HG03460 (cell line): Measurements from ENCODE around the gene DUSP14.
"Not testable (repeated sequence)": the region's sequence is repeated elsewhere in the genome, so short reads cannot be mapped to it uniquely, and the experiment has no call there.

Experiments
- ATAC-seq: cut with Tn5 transposase; IDR thresholded peaks from one replicate; pipeline ENCODE4 v1.9.1; 2021; ENCODE audit not compliant: unreplicated experiment

DUSP14 gene, protein sequence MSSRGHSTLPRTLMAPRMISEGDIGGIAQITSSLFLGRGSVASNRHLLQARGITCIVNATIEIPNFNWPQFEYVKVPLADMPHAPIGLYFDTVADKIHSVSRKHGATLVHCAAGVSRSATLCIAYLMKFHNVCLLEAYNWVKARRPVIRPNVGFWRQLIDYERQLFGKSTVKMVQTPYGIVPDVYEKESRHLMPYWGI

GRCh38 chr17:37489197-37490001 is at the start of gene DUSP14:
DUSP14 (plus strand) TSS chr17:37489891; CDS start chr17:37512273, 22,382 bp downstream.
- ATAC-seq, result peak; percentile 53

- no peak for ATAC-seq
These were observed 49.3 kb upstream of the DUSP14 start for GRCh38 chr17:37440424-37440823.

GRCh38 chr17:37441369-37442014 is 48.2 kb upstream of the DUSP14 start:
- not testable (repeated sequence) for ATAC-seq

DNA sequence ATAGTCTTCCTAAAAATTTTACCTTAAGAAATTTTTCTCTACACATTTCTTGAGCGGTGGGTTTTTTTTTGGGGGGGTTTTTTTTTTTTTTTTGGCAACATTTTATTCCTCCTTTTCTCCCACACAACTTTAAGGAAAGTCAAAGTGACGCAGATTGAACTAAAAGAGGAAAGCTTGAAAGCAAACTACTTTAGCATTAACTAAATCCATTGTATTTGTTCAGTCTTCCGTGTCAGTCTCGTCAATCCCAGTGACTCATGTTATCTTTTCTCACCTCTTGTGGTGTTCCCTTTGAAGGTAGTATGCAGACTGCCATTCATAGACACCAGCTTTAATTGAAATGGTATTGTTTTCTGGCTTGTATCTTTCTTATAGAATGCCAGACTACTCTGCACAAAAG is 43.7 kb upstream of the DUSP14 start:
- no peak for ATAC-seq

DNA sequence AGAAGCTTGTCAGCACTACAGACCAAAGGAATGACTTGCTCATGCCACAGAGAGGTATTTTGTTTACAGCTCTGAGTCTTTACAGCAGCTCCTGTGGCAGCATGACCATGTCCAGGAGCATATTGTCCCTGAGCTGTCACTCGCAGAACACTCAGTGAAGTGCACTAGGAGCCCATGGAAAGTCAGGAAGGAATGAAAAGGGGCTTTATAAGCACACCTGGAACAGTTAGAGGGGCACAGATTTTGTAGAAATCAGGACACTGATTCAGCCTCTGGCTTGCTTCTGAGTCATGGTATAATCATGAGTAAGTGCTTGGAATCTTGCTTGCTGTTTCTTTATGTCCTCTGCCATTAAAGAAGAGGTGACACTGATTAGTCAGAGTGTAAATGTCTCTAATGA is 42.0 kb upstream of the DUSP14 start:
- no peak for ATAC-seq

- ATAC-seq, result no peak
These were observed 39.6 kb upstream of the DUSP14 start for GRCh38 chr17:37450112-37450511.

GRCh38 chr17:37457801-37458200 is 31.9 kb upstream of the DUSP14 start:
- not testable (repeated sequence) for ATAC-seq

DNA sequence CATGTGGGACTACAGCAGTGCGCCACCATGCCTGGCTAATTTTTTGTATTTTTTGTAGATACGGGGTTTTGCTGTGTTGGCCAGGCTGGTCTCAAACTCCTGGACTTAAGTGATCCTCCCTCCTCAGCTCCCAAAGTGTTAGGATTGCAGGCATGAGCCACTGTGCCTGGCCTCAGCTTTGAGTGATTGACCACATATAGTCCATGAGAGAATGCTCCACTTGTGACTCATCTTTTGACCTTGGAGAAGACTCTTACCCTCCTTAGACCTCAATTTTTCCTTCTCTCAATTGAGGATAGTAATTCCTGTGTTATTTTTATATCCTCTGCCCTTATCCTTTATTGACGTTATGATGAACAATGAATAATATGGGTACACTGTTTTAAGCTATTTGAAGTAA is 30.9 kb upstream of the DUSP14 start:
- ATAC-seq, result no peak

DNA sequence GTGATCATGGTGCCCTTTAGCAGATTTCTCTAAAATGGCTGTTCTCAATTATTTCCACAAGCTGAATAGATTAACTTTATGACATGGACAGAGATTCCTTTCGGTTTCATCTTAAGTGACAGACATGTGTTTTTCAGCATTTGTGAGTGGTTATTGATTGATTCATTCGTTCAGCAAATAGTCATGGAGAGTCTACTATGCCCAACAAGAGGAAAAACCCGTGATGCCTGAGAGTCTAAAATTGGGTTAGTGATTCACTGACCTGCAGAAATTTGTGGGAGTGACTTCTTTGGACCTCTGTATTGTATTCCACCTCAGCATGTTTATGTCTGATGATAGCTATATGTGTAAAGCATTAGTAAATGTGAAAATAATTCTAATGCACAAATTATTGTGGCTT is 28.0 kb upstream of the DUSP14 start:
- ATAC-seq, result no peak

- ATAC-seq, result no peak
These were observed 27.2 kb upstream of the DUSP14 start for GRCh38 chr17:37462492-37462891.

DNA sequence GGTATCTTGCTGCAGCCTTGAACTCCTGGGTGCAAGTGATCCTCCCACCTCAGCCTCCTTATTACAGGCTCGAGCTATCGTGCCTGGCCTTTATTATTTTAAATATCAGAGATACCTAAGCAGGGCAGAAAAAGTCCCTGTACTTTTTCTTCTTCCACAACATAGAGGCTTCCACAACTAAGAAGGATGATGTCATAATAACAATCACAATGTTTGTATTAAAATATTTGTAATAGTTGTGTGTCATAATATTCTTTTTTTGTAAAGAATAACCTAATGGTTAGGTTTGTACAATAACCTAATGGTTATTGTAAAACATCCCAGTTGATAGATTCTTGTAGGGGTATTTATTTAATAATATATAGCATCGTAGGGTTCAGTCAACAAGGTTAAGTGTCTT is 26.7 kb upstream of the DUSP14 start:
- ATAC-seq, result no peak

DNA sequence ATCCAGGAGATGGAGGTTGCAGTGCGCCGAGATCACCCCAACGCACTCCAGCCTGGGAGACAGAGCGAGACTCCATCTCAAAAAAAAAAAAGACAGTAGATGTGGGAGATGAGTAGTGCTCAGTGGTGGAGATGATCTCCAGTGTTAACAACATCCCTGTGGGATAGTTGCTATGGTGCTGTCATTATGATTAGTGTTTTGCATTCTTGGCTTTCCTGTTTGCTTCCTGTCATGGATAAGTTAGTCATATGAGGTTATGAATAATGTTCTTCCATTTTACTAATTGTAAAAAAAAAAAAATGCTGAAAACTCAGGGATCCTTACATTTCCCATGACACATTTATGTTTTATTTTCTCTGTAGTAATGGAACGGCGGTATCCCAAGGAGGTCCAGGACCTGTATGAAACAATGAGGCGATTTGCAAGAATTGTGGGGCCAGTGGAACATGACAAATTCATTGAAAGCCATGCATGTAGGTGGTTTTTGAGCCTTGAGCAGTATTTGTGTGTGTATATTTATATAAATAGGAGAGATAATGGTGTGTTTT is 24.5 kb upstream of the DUSP14 start:
- no peak for ATAC-seq

- no peak for ATAC-seq
These were observed 23.2 kb upstream of the DUSP14 start for GRCh38 chr17:37466471-37466870.

- no peak for ATAC-seq
These were observed 19.5 kb upstream of the DUSP14 start for GRCh38 chr17:37470181-37470580.

GRCh38 chr17:37475731-37476420 is 13.8 kb upstream of the DUSP14 start:
- no peak for ATAC-seq

GRCh38 chr17:37476431-37477120 is 13.1 kb upstream of the DUSP14 start:
- ATAC-seq, result no peak

DNA sequence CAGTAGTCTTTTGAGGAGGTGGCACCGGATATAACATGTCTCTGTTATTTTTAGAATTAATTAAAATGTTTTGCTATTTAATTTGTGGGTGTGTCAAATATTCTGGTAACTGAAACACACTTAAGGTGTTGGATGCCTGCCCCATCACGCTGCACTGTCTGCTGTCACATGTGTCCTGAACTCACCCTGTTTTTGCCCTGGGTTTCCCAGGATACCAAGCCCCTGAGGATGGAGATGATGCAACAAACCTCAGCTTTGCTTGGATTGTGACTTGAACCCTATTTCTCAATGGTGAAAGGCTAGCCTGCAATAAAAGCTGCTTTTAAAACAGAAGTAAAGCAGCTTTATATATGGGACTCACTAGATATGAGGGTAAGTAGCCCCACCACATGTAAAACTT is 11.5 kb upstream of the DUSP14 start:
- no peak for ATAC-seq

GRCh38 chr17:37479025-37479424 is 10.7 kb upstream of the DUSP14 start:
- ATAC-seq, result no peak

DNA sequence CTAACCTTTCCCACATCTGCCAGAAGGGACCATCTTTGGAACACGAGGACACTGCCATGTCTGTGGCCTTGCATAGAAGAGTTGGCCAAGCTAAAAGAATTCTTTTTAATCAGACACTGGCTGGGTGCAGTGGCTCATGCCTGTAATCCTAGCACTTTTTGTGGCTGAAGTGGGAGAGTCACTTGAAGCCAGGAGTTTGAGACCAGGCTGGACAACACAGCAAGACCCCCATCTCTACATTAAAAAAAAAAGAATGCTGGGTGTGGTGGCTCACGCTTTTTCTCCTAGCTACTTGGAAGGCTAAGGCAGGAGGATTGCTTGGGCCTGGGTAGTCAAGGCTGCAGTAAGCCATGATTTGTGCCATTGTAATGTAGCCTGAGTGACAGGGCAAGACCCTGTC is 9.3 kb upstream of the DUSP14 start:
- ATAC-seq, result no peak

GRCh38 chr17:37481001-37481665 is 8.6 kb upstream of the DUSP14 start:
- no peak for ATAC-seq
